Endometrium (tissue), 2 donors: ENCODE data around the gene EPHA8.

Experiments
- FAIRE-seq: peaks from 2 replicates; lab custom pipeline; 2012; peaks lifted over from hg19 to GRCh38; lab: Jason Lieb, UNC
- donor health status: control.
- donor health status: control.

Gene EPHA8

GRCh38 chr1:22562584-22563583 lies at the start of gene EPHA8:
Gene EPHA8, plus strand, starts transcription at chr1:22563489. Its CDS starts 147 bp downstream, at chr1:22563636.
- no peak for FAIRE-seq

GRCh38 chr1:22516906-22517571 lies 46.2 kb upstream of the EPHA8 start:
- no peak for FAIRE-seq

- no peak for FAIRE-seq
Measured at GRCh38 chr1:22517956-22518355, 45.3 kb upstream of the EPHA8 start.

GRCh38 chr1:22518379-22518778 lies 44.9 kb upstream of the EPHA8 start:
- no peak for FAIRE-seq

- no peak for FAIRE-seq
Measured at GRCh38 chr1:22520871-22521270, 42.4 kb upstream of the EPHA8 start.

- FAIRE-seq, result no peak
Measured at GRCh38 chr1:22521692-22522091, 41.6 kb upstream of the EPHA8 start.

- no peak for FAIRE-seq
Measured at GRCh38 chr1:22522221-22522743, 41.0 kb upstream of the EPHA8 start.

GRCh38 chr1:22524481-22524880 lies 38.8 kb upstream of the EPHA8 start:
- FAIRE-seq, result no peak

GRCh38 chr1:22525211-22525610 lies 38.1 kb upstream of the EPHA8 start:
- no peak for FAIRE-seq

- FAIRE-seq, result no peak
Measured at GRCh38 chr1:22525646-22526045, 37.6 kb upstream of the EPHA8 start.

GRCh38 chr1:22526098-22526497 lies 37.2 kb upstream of the EPHA8 start:
- FAIRE-seq, result no peak

GRCh38 chr1:22526677-22527076 lies 36.6 kb upstream of the EPHA8 start:
- no peak for FAIRE-seq

- FAIRE-seq, result no peak
Measured at GRCh38 chr1:22527122-22527521, 36.2 kb upstream of the EPHA8 start.

- no peak for FAIRE-seq
Measured at GRCh38 chr1:22527555-22528296, 35.6 kb upstream of the EPHA8 start.

GRCh38 chr1:22528451-22528850 lies 34.8 kb upstream of the EPHA8 start:
- FAIRE-seq, result no peak

- peak; percentile 15 for FAIRE-seq
Measured at GRCh38 chr1:22529901-22530621, 33.2 kb upstream of the EPHA8 start.

- no peak for FAIRE-seq
Measured at GRCh38 chr1:22530715-22531114, 32.6 kb upstream of the EPHA8 start.

- FAIRE-seq, result no peak
Measured at GRCh38 chr1:22531251-22531650, 32.0 kb upstream of the EPHA8 start.

GRCh38 chr1:22533244-22533895 lies 29.9 kb upstream of the EPHA8 start:
- no peak for FAIRE-seq

GRCh38 chr1:22534951-22535350 lies 28.3 kb upstream of the EPHA8 start:
- FAIRE-seq, result no peak

- no peak for FAIRE-seq
Measured at GRCh38 chr1:22535399-22535798, 27.9 kb upstream of the EPHA8 start.
